NCI-H1417 treated with DMSO at 0.1 percent for 48 hours (cell line): ENCODE data around the gene GGCT.

ENCODE experiments used
- DNase-seq: peaks from one replicate; lab custom pipeline; 2025; lab: John Stamatoyannopoulos, UW

GGCT gene

DNA sequence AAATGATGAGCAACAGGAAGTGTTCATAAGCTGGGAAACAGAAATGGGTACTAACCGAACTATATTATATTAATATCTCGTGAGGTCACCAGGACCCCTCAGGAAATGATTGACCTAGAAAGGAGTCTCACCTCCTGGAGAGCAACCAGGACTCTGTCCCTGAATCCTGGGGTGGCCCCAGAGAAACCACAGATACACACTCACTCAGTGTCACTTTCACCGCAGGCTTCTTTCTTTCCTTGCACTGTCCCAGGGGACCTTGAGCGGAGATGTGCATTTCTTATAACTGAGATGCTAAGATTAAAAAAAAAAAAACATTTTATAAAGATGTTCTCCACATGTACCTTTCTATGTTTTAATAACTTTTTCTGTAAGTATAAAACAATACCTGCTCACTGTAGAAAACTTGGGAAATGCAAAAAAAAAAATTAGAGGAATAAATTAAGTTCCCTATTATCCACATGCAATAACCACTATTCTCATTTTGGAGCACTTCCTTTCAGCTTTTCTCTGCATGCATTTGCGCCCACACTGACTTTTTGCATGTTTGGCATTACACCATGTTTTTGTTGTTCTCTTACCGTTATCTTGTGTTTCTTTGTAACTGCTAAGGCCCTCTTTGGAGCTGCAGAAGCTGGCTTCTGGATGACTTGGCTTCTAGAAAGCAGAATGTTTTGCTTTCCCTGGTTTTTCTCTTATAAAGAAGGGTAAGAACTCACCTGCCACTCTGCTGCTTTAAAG is 41.1 kb downstream of the GGCT start:
- no peak for DNase-seq

DNA sequence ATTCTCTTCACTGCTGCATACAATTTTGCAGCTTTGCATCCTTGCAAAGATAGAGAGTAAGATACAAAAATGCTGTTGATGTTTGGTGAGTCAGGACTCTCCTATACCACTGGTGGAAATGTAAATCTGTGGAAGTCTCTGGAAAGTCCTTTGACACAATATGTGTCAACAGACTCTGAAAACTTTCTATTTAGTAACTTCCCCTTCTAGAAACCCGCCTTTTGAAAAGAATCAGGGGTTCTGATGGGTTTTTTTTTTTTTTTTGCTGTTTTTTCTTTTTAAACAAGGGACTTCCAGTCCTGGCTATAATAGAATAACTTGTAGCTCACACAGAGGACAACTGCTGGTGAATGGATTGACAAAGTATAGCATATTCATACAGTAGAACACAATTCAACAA is 42.5 kb downstream of the GGCT start:
- no peak for DNase-seq

DNA sequence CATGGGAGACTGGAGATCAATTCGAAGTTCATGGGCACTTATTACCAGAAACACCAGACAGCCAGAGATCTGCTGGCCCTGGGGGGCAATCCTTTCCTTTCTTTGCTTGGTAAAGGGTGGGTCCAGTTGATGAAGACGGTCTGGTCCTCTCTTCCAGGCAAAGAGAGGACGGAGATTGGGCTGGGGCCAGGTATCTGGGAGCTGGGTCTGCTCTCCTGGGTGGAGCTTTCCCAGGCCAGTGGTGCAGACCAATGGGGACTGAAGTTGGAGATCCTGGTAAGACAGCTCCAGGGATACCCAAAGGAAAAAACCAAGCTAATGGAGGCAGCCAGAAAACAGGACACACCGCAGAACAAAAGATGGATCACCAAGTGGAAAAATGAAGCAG is 44.4 kb downstream of the GGCT start:
- no peak for DNase-seq

DNA sequence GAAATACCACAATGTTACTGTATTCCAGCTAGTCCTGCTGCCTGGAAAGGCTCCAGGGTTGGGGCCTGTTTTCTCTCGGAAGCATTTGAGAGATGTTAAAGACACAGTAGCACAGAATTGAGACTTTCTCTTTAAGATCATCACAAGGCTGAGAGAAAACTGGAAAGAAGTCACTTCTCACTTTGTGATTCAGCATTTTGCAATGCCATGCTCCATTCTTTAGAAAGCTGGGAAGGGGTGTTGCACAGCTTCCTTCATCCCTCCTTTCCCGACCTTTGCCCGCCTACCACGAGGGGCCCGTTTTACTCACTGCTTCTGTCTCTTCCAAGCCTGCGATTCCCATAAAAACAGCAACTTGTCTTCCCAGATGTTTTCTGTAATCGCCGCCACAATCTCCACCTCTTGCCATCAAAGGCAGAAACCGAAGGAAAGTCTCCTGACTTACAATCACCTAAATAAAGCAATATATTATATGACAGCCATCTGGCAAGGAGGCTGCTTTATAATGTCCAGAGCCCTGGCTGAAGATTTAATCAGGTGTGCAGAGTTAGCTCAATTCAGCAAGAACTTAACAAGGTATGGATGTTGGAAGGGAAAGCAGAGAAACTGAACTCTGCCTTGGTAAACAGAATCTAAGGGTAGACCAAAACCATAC is 44.9 kb downstream of the GGCT start:
- DNase-seq, result no peak

DNA sequence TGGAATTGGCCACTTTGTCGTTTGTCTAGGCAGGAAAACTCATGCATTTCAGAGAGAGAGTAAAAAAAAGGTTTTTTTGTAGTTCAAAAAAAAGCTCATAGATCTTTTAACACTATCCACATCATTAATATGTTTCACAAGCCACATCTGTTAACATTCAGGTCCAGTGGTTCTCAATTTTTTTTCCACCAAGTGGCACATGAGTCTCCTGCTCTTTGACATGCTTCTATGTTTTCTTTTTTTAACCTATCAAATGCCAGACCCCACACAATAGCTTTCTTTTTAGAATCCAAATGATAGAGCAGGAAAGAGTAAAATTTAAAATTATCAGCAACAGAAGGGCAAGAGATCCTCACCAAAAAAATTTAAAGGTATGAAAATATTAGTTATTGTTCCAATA is 46.3 kb downstream of the GGCT start:
- no peak for DNase-seq

DNA sequence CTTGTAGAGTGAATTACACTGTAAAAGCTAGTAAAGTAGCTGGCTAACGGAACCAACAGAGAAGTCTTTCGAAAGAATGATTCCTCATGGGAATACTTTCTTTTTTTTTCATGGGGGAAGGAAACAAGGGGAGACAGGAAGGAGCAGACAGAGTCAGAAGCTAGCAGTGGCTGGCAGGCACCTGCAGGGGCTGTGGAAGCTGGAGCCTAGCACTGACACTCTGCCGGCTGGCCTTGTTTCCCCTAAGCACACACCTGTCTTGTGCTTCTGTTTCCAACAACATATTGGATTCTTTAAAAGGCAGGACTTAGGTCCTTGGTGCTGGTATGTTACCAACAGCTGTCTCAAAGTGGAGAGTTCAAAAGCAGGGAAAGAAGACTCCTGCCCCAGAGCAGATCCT is 50.7 kb downstream of the GGCT start:
- DNase-seq, result no peak

DNA sequence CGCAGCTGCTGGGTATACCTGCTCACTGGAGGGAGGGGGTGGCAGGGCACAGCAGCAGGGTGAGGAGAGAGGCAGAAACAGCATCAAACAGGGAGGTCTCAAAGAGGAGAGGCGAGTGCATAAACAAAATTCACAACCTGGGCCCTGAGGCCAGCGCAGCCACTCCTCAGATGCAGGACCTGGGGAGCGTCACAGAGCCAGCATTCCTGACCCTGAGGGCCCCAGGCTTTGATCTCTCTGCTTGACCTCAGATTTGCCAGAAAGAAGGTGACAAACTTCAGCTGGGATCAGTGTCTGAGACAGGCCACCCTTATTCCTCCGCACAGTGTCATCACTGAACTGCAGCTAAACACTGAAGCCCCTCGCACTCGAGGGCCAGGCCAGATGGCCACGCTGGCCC is 51.6 kb downstream of the GGCT start:
- no peak for DNase-seq

DNA sequence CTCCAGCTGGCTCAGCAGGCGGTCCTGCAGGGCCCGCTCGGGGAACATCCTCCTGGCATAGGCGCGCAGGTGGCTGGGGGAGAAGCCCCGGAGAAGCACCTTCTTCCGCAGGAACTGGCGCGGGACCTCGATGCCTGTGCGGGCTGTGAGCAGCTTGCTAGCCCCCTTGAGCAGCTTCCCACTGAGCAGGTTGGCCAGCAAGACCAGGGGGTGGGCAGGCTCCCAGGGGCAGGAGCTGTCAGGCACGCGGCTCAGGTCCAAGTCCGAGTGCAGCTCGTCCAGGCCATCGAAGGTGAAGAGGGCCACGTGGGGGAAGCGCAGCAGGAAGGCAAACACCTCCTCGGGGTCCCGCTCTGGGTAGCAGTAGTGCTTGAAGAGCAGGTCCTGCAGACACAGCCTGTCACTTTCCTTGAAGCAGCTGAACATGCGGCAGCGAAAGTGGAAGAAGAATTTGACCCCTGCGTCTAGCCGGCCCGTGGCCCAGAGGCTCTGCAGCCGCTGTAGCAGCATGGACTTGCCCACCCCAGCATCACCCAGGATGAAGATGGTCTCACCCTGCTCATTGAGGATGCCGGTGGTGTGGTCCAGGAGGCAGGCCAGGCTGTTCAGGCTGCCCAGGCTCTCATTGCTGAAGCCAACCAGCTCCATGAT is 52.2 kb downstream of the GGCT start:
- no peak for DNase-seq

DNA sequence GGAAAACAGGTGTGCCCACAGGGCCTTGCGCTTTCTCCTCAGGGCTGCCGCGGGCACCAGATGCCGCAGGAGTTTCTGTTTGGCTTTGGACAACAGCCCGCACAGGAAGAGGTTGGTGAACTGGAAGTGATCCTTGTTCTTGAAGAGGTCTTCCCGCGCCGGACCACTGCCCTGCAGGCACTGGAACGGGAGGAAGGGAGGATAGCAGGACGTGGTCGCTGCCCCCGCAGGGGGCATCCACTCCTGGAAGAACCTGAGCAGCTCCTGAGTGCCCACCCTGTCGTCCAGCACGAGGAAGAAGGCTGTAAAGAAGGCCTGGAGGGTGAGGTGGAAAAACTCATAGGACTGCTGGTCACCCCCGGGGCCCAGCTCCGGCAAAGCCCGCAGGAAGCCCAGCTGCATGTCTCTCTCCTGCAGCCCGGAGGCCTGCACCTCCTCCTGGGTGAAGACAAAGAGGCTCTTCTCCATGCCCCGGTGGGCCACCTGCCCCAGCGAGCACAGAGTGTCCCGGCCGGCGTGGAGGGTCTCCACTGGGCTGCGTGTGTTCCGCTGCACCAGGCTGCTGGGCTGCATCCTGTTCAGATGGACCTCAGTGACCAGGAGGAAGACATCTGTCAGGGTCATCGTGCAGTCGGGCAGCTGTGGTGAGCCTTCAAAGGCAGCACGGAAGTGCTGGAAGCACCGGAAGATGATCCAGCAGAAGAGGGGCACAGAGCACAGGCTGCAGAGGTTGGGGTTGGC is 52.9 kb downstream of the GGCT start:
- no peak for DNase-seq

DNA sequence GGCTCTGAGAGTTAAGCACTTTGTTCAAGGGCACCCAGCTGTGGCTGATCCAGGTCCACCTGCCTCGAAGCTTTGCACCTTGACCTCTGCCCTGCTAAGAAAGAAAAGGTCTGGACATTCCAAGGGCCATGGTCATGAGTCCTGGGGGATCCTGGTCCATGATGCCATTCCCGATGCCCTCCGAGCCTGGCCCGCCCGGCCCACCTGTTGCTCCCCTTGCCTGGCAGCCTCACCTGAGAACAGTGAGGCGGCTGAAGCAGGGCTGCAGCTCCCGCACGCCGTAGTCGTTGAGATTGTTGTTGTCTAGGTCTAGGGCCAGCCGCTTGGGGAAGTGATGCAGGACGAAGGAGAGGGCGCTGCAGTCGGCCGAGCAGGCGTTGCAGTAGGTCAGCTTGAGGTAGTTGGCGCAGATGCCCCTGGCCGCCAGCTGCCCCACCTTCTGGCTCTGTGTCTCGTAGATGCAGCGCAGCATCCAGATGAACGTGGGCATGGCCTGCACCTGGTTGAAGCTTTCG is 53.6 kb downstream of the GGCT start:
- DNase-seq, result no peak

DNA sequence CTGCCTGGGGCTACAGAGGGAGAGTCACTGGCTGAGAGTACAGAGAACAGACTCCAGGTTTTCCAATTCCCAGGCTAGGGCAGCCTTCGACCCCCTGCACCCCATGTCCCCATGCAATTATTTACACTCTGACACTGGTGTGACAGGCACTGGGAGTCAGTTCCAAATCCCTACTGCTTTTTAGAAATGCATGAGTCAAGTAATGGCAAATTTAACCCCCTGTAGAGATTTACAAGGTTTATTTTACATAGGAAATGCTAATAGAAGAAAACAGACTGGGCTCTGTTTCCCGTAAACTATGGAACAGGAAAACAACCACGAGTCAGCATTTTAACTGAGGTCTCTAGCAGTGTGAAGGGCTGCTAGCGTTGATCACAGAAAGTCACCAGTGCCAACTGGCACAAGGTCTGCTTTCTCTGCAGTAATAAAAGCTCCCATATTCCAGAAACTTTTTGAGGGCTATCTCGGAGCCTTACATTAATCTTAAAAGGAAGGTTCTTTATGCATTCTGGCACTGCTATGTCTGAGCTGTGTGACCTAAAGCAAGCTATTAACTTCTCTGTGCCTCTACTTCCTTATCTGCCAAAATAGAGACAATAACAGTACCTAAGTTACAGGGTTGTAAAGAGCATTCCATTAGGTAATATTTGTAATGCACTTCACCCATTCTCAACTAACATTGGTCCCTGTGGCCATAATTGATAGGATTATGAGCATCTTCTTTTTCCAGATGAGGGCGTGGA is 54.2 kb downstream of the GGCT start:
- no peak for DNase-seq

DNA sequence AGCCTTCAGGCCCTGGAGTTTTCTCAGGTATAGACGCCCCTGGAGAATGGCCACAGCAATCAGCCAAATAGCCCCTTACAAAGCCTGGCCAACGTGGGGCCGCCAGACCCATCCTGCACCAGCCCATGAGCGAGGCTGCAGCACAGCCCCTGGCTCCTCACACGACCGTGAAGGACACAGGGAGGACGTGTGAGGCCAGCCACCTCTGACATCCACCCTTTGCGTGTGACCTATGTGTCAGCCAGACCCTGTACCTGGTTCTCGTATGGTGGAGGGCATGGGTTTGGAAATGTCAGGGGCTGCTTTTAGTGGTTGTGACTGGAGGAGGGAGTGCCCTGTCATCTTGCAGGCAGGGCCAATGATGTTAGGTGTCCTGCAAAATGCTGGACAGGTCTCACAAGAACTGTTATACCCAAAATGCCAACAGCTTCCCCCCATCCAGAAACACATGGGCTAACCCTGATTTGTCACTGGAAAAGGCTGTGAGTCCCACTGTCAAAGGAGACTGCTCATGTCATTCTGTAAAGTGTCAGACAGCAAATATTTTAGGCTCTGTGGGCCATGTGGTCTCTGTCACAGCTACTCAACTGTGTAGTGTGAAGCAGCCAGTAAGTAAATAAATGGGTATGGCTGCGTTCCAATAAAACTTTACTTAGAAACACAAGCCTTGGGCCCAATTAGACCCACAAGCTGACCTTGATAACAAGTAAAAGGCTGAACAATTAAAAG is 56.0 kb downstream of the GGCT start:
- DNase-seq, result no peak

DNA sequence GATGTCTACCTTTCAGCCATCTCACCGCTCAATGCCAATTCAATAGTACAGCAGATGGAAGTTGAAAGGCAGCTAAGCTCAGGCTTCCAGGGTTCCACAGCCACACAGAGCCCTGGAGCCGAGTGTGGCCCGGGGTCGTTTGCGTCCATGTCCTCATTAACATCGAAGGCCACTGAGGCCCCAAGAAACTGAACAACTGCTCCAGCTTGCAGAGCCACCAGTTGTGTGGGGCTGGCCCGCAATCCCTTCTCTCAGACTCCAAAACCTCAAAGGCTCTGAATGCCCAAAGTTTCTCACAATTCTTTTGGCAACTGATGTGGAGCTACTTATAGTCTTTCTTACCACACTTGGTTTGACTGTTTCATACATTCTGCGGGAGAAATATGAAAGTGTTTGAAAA is 57.2 kb downstream of the GGCT start:
- no peak for DNase-seq
